Measurements from ENCODE around the gene CDH4. TPM values are rescaled to one million over a fixed set of nuclear protein-coding genes. Genes with fewer than 3 reads are reported as not detected.
A peak's percentile ranks its signal among the peaks of the same experiment; 100 is the strongest.

The CDH4 gene
- total and polyA plus RNA-seq, 9 of the 15 experiments (the other 6 are each of a cell fraction or from before 2014, with no cell fraction given), result 0.04 TPM; not detected in 8

DNA sequence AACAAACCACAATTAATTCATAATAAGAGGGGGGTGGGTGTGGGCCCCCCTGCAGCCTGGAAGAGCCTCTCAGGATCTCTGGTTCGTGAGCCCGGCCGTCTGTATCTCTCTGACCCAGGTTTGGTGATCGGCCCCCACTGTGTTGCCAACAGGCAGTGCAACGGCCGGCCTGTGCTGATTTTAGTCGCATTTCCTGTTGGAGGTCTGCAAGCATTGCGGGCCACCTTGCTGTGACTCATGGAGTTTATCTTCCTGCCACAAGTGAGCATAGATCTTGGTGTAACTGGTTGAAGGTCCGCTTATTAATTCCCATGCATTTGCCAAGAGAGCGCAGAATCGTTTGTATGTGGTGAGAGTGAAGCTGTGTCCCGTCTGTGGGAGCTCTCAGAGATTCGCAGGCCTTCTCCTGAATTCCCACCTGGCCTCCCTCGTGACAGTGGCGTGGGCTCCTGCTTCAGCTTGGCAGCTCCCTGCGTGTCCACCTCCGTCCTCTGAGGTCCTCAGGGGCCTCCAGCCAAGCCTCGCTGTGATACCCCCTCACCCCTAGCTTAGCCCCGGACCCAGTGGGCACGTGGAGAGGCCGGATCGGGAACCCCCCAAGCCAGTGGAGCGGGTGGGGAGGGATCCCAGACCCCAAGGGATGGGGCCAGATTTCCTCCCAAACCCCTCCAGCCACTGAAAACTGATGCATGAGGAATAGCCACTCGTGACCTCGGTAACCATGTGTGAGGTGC, 269.8 kb downstream of the CDH4 start:
- WGBS (ENCODE audit: insufficient coverage, low coverage, missing lambda C conversion rate), result 28% methylated on average over 24 of the region's 25 CpGs
- no peak overlapping the region for H3K27ac ChIP-seq (ENCODE audit: extremely low read depth, low read depth, low read length)
- ChIA-PET POLR2A (interaction anchor here (0.6 kb wide), 1 partner anchor 10 kb away, joined by 3 read pairs; no protein-coding TSS in a partner anchor), CTCF (ENCODE audit: low intra/inter-chr PET ratio) (no interaction called here)
- no peaks in the 10 kb centered on the region for H3K36me3 ChIP-seq (ENCODE audit: control insufficient read depth, insufficient read depth, low read length)
- H3K4me3 ChIP-seq, result no peak overlapping the region
- H4K20me1 ChIP-seq (replicated peaks; ENCODE audit: control insufficient read depth, insufficient read depth, low read length), result no peaks in the 10 kb centered on the region; the same call in 1 of the 2 replicates
- H3K4me2 ChIP-seq (ENCODE audit: insufficient read depth, low read length), result peak overlapping the region; percentile 18
- H2AFZ ChIP-seq (ENCODE audit: low read depth, low read length), result peak overlapping the region; percentile 46
- no peaks in the 10 kb centered on the region for H3K79me2 ChIP-seq (ENCODE audit: control insufficient read depth, insufficient read depth, low read length)
- H3K27me3 ChIP-seq (ENCODE audit: control insufficient read depth in 2 of 2, insufficient read depth in 2 of 2, low read length in 2 of 2), result peaks cover 3 to 20% of the 10 kb centered on the region in 2 experiments; a peak in 3 of 5 replicates
- DNase-seq (ENCODE audit: extremely low read depth in 1 of 4, low spot score in 3 of 4), result peak; percentile 43 to 76 (median 54)
- intact Hi-C loops (cut with micrococcal nuclease), result no loop called here
- in situ Hi-C loops (cut with MboI), result no loop called here
- peaks cover 19 to 37% of the 10 kb centered on the region in 2 experiments for H3K4me1 ChIP-seq (replicated peaks in 1 of 2; ENCODE audit: control insufficient read depth in 2 of 2, insufficient read depth in 2 of 2, low read length in 2 of 2)
- FAIRE-seq, result peak; percentile 94
- H3K9me1 ChIP-seq (ENCODE audit: control insufficient read depth, insufficient read depth, low read length), result no peaks in the 10 kb centered on the region
- peak; percentile 73 for ATAC-seq
- peak overlapping the region in 1 of 2 experiments; percentile 69; a peak in 1 of 4 replicates for H3K9ac ChIP-seq (ENCODE audit: insufficient read depth in 1 of 2, low read depth in 2 of 2, low read length in 2 of 2)
- no peaks in the 10 kb centered on the region for H3K9me3 ChIP-seq (replicated peaks; ENCODE audit: control insufficient read depth, insufficient read depth, low read depth, low read length)
- no TSS peak for BruUV-seq (replicated peaks)
- TF ChIP-seq ZNF12 (CRISPR knock-in tag; IDR thresholded peaks at IDR 0.05) (no peak), ZNF146 (CRISPR knock-in tag; IDR thresholded peaks at IDR 0.05; ENCODE audit: unreplicated experiment) (no peak), HNRNPUL1 (IDR thresholded peaks at IDR 0.05; ENCODE audit: low read length) (no peak), SNAPC5 (CRISPR knock-in tag; IDR thresholded peaks at IDR 0.05) (no peak), TBL1XR1 (IDR thresholded peaks at IDR 0.05; ENCODE audit: low read length in 2 of 2) (no peak), SIN3B (IDR thresholded peaks at IDR 0.05; ENCODE audit: low read depth) (no peak), CSDE1 (IDR thresholded peaks at IDR 0.05) (no peak), POLR2B (IDR thresholded peaks at IDR 0.05; ENCODE audit: low read depth, partially characterized antibody) (no peak), ZNF668 (CRISPR knock-in tag; IDR thresholded peaks at IDR 0.05) (no peak), CXXC5 (CRISPR knock-in tag; IDR thresholded peaks at IDR 0.05) (no peak), LCOR (CRISPR knock-in tag; IDR thresholded peaks at IDR 0.05) (no peak), EHMT2 (IDR thresholded peaks at IDR 0.05) (no peak), FOXK1 (CRISPR knock-in tag; IDR thresholded peaks at IDR 0.05; ENCODE audit: borderline replicate concordance) (no peak), SIRT6 (IDR thresholded peaks at IDR 0.05; ENCODE audit: low read depth, low read length) (no peak), NELFE (IDR thresholded peaks at IDR 0.05; ENCODE audit: insufficient read depth, insufficient read length) (no peak), U2AF2 (optimal IDR thresholded peaks at IDR 0.05; ENCODE audit: low read depth, low read length) (no peak), ZEB2 (IDR thresholded peaks at IDR 0.05) (no peak), TFAP4 (CRISPR knock-in tag; IDR thresholded peaks at IDR 0.05; ENCODE audit: borderline replicate concordance) (peak; percentile 26; the same call in 1 of the 2 replicates), ATF1 (CRISPR knock-in tag; IDR thresholded peaks at IDR 0.05) (no peak), ATF1 (tag; IDR thresholded peaks at IDR 0.05) (no peak), MTF1 (CRISPR knock-in tag; IDR thresholded peaks at IDR 0.05; ENCODE audit: borderline replicate concordance) (no peak), POLR3G (IDR thresholded peaks at IDR 0.05; ENCODE audit: extremely low read depth, insufficient read length, insufficient replicate concordance) (no peak)
